ENCODE measurements around the gene BOLA1.
"Not testable (repeated sequence)": the region's sequence is repeated elsewhere in the genome, so short reads cannot be mapped to it uniquely, and the experiment has no call there.

Gene BOLA1

DNA sequence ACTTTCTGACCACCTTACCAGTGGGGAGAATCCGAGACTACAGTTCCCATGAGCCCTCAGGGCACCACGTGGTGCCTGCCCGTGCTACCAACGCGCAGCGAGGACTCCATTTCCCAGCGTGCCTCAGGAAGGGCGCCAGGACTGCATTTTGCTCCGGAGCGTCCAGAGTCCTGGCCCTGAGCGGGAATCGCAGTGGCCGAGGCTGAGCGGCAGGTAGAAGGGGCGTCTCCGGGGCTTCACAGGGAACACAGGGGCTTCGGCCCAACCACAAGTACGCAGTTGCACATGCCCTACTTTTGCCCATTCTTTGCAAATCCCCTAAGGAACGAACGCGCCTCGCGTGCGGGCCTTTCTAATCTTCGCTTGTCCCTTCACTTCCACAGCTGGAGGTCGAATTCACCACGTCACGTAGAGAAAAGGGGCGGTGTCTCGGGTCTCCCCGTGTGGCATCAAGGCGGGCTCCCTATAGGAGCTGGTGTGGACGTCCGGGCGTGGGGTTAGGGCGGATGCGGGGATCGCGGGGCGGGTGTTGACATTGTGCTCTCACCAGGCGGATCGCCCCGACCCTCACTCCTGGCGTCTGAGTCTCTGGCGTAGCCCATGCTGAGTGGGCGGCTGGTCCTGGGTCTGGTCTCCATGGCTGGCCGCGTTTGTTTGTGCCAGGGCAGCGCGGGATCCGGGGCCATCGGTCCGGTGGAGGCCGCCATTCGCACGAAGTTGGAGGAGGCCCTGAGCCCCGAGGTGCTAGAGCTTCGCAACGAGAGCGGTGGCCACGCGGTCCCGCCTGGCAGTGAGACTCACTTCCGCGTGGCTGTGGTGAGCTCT, at the start of gene BOLA1:
BOLA1 (plus strand) TSS at position 109 of the 825 bp plus-strand sequence; CDS start at position 601, 492 bp downstream.
- DNase-seq, result peak; percentile 77

GRCh38 chr1:149849947-149850360, 49.4 kb upstream of the BOLA1 start:
- DNase-seq, result no peak

GRCh38 chr1:149850732-149851345, 48.5 kb upstream of the BOLA1 start:
- not testable (repeated sequence) for DNase-seq

DNA sequence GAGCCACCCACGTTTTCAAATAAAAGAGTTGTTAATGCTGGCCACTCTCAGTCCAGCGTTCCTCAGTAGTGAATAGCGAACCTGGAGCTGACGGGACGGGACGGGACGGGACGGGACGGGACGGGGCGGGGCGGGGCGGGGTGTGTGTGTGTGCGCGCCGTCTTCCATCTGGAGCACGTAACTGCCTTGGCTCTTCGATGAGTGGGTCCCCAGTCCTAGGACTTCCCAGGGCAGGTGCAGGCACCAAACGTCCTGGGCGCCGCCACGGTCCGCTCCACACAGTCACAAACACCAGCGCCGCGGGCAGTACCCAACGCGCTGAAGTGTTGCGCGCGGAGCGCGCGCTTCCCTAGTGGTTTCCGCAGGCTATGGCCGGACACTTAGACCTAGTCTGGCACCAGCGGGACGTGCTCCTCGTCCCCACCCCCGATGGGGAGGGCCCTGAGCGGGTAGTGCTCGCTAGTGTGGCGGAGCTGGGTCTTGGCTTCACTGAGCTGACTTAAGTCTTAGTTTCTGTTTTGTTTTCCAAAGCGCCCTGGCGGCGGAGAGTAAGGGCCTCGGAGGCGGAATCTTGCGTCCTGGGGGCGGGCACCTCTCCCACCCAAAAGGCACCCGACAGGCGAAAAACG, 47.7 kb upstream of the BOLA1 start:
- not testable (repeated sequence) for DNase-seq

- DNase-seq, result not testable (repeated sequence)
Observed at GRCh38 chr1:149852263-149852662, 47.1 kb upstream of the BOLA1 start.

- DNase-seq, result not testable (repeated sequence)
Observed at GRCh38 chr1:149860271-149860670, 39.1 kb upstream of the BOLA1 start.

- DNase-seq, result not testable (repeated sequence)
Observed at GRCh38 chr1:149860684-149861496, 38.5 kb upstream of the BOLA1 start.

- not testable (repeated sequence) for DNase-seq
Observed at GRCh38 chr1:149861497-149862054, 37.8 kb upstream of the BOLA1 start.

- DNase-seq, result not testable (repeated sequence)
Observed at GRCh38 chr1:149866887-149867286, 32.5 kb upstream of the BOLA1 start.

GRCh38 chr1:149873060-149873459, 26.3 kb upstream of the BOLA1 start:
- DNase-seq, result not testable (repeated sequence)

DNA sequence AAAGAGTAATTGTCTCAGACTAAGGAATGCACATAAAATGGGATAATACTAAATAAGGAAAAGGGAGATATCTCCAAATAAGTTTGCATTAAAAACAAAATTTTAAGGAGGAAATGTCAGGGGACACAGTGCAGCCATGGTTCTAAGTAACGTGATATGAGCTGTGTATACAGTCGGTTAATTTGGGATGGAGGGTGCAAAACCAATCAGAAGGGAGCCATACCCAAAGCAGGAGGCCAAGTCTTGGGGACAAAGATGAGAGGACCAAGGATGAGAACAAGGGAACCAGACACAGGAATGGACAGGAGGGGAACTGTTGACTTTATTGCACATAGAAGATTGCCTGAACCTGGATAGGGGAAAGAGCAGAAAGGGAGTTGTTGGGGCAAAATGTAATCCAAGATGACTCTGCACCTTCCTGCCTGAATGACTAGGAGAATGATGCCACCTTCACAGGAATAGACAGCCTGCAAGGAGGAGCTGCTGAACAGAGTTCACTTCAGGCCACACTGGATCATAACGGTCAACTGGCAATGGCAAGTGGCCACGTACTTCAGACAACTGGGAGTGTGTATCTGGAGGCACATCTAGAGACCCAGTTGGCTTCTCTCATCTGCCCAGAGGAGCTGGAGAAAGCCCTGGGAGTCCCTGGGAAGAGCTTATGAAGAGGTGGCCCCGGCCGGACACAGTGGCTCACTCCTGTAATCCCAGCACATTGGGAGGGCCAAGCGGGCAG, 22.0 kb upstream of the BOLA1 start:
- DNase-seq, result no peak

DNA sequence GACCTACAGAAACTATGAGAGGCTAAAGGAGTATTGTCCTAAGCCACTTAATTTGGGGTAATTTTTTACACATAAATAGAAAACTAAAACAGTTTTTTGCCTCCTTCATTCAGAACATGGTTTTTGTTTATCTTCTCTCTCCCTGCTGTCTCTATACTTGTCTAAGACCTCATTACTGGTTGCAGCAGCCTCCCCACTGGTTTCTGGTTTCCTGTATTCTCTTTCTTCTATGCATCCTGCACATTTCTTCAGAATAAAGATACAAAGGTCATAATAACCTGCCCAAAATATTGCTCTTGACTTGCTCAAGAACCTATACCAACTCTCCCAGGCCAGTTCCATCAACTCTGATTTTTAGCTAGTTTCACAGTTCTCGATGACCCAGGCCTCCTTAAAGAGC, 19.8 kb upstream of the BOLA1 start:
- no peak for DNase-seq

DNA sequence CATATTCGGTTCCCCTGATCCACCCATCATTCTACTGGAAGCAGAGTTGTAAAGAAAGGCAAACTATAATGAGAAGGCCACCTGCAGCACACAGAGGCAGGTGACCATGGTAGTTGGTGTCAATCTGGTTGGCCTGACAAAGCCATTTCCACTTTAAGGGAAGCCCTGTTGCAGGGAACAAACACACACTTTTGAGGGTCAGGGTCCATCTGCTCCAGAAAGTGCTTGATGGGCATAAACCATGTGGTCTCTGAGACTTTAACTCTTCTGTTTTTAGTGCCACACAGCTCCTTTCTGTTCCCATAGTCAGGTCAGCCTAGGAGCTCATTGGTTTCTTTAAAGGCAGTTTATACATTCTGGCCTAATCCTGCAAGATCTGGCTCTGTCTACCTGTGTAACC, 17.5 kb upstream of the BOLA1 start:
- DNase-seq, result no peak

- no peak for DNase-seq
Observed at GRCh38 chr1:149883598-149884247, 15.6 kb upstream of the BOLA1 start.

GRCh38 chr1:149884433-149885338, 14.7 kb upstream of the BOLA1 start:
- no peak for DNase-seq

DNA sequence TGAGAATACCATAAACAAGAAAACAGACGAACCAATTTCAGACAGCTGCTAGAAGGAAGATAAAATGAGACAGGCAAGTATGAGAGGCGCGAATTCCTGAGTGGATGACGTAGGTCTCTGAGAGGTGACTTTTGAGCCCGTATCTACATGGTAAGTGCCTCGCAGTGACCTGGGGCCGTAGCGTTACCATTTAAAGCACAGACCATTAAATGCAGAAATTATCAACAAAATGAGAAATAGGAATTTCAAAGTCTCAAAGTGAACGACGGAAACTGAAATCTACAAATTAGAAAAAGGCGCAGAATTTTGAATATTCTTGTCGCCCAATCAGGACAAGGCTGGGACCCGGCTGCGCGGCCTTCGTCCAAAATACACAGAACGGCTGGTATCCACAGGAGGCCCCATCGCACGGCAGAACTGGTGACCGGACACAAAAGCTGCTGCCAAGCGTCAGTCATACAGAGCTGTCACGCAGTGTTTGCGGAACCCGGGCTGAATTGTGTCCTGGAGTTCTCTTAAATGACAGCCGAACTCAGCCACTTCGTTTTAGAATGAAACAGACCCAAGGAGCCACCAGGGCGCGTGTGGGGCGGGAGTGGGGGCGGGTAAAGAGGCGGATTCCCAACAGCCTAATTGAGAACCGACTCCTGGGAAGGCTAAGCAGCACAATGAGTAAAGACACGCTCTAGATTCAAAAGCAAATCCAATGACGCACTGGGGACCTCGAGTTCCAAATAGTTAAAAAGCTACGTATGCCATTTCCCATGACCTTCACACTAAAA, 13.8 kb upstream of the BOLA1 start:
- DNase-seq, result peak; percentile 72

- DNase-seq, result not testable (repeated sequence)
Observed at GRCh38 chr1:149886121-149886395, 13.3 kb upstream of the BOLA1 start.

GRCh38 chr1:149886396-149887195, 12.8 kb upstream of the BOLA1 start:
- DNase-seq, result peak; percentile 81

DNA sequence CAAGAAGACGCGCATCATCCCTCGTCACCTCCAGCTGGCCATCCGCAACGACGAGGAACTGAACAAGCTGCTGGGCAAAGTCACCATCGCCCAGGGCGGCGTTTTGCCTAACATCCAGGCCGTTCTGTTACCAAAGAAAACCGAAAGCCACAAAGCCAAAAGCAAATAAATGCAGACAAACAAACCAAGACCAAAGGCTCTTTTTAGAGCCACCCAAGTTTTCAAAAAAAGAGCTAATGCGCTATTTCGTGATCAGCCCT, 12.2 kb upstream of the BOLA1 start:
- DNase-seq, result not testable (repeated sequence)
